ENCODE measurements around the gene ADAMTS17.
"Not testable (repeated sequence)": the region's sequence is repeated elsewhere in the genome, so short reads cannot be mapped to it uniquely, and the experiment has no call there.

ADAMTS17 gene

GRCh38 chr15:100339999-100340398, 1.8 kb downstream of the ADAMTS17 start:
- DNase-seq = no peak

- not testable (repeated sequence) for DNase-seq
Measured at GRCh38 chr15:100339451-100339850, 2.3 kb downstream of the ADAMTS17 start.

- no peak for DNase-seq
Measured at GRCh38 chr15:100338971-100339444, 2.8 kb downstream of the ADAMTS17 start.

DNA sequence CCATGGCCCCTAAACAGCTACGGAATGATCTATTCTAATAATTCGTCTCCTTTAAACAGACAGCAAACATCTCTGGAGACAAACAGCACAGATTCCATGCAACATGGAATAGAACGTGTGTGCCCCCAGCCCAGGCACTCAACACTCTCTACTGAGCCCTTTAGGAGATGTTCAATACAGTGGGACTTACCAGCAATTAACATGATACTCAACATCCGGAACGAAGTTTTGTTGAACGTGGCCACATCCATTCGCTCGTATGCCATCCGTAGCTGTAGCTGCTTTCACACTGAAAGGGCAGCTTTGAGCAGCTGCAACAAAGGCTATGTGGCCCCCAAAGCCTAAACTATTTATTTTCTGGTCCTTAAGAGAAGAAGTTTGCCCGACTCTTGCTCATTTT, 3.5 kb downstream of the ADAMTS17 start:
- DNase-seq = no peak

DNA sequence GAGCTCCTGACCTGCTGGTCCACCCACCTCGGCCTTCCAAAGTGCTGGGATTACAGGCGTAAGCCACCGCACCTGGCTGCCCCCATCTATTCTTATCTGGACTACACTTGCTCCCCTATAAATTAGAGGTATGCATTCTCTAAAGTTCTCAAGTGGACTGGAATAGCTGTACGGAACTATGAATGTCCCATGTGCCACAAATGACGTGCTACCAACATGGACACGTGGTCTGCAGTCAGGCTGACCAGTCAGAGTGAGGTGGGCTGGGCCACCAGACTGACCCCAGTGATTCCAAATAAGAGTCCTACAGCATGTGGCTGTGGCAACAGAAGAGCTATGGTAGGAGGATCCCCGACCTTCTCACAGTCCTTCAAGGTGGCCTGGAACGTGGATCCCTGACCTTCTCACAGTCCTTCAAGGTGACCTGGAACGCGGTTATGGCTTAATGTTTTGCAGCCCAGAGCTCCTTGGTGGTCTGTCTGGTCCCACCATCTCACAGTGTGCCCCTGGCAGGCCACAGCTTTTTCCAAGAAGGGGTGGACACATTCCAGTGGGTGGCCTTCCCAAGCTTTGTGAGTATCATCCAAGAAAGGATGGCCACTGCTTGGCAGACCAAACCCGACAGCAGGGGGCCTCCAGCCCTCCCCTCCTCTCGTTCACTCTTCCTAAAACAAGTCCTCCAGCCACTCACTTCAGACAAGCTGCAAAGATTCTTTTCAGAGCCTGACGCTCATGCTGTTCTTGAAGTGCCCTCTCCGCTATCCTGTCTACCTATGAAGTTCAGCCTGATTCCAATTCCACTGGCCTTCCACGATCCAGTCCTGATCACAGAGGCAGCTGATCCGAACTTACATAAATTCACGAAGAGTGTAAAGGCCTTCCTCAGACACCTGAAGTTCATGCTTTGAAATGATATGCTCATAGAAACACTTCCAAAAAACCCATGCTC, 4.4 kb downstream of the ADAMTS17 start:
- DNase-seq = no peak

- DNase-seq = no peak
Measured at GRCh38 chr15:100336061-100336460, 5.7 kb downstream of the ADAMTS17 start.

DNA sequence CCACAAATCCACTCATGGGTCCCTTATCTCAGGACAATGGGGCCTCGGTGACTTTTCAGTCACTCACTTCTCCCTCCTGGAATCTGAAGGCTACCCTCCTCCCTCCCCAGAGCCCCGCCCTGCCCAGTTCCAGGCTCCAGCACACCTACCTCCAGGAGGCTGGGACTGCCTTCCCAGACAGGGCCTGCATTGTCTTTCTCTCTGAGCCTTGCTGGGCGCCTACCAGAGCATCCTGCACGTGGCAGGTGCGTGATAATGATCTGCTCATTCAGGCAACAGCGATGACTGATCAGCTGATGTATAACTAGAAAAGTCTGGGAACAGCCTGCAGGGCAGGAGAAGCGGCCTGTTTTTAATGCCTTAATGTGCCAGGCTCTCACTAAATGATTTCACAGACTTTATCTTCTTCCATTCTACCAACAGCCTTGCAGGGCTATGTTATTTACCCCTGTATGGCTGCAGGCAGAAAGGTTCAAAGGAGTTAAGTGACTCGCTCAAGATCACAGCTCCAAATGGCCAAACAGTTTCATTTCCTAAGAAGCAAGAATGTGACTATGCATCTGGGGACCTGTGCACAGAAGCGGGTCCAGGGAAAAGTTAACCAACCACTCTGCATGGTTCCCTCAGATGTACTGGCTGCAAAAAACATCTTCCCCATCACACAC, 6.3 kb downstream of the ADAMTS17 start:
- DNase-seq = no peak

DNA sequence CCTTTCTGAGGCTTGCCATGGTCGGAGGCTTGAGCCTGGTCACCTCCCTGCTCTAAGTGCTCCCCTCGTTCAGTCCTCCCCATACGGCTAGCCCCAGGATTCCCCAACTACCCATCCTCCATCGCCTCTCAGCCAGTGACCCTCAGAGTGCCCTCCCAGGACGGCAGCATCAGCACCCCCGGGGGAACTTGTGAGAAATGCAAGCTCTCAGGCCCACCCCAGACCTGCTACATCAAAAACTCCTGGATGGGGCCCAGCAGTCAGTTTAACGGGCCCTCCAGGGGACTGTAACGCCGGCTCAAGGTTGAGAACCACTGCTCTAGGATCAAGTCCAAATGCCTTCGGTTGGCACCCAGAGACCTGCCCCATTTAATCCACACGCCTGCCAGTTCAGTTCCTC, 6.9 kb downstream of the ADAMTS17 start:
- DNase-seq = no peak

GRCh38 chr15:100334456-100334855, 7.3 kb downstream of the ADAMTS17 start:
- no peak for DNase-seq

DNA sequence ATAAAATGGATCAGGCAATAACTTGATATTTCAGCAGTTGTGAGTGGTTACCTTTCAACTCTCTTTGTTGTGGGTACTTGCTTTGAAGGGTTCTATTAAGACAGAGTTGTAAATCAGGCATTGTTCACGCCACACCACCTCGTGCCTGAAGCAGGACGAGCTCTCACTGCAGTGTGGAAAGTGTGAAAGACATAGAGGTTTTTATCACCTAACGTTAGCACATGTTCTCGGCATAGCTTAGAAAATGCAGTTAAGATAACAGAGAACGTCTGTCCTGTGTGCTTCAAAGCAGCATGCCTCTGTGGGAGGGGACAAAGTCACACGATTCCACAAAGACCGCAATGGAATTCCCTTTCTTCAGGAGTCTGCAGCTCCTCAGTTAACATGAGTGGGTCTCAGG, 7.8 kb downstream of the ADAMTS17 start:
- no peak for DNase-seq

DNA sequence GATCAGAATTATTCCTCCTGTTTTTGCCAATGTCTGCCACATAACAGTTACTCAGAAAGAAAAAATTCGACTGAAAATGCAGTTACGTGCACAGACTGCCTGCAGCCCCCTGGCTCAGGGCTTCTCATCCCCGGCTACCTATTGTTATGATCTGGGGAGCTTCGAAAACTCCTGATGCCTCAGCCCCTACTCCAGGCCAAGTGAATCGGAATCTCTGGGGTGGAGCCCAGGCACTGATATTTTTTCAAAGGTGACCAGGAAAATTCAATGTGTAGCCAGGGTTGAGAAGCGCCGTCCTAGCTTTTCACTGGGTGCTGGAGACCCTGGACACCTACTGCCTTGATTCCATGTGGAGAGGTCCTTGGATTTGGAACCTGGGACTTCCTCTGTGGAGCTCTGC, 8.5 kb downstream of the ADAMTS17 start:
- no peak for DNase-seq

GRCh38 chr15:100332721-100333120, 9.1 kb downstream of the ADAMTS17 start:
- no peak for DNase-seq

- DNase-seq = no peak
Measured at GRCh38 chr15:100332231-100332630, 9.5 kb downstream of the ADAMTS17 start.

DNA sequence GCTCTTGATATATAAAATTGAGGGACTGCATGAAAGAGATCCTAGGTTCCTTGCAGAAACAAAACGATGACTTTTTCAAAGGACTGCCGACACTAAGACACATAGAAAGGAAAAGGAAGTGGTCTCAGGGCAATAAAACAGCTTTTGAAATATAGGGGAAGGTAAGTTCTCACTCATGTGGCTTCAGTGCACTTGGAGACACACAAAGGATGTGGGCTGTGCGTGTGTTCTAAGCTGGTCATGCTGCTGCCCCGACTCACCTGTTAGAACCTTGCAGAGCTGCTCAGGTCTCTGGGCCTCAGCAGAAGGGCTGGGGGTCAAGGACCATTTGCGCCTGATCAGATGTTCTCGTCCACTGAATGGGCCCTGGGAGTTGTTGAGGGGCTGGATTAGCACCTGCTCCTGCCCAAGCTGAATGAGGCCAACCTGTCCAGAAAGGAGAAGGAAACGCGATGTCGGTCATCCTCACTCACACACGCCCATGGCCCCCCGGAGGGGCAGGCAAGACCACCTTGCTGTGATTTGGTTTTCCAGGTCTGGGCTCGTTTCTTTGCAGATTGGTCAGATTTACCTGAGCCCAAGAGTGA, 11.1 kb downstream of the ADAMTS17 start:
- DNase-seq = no peak

GRCh38 chr15:100330221-100330620, 11.6 kb downstream of the ADAMTS17 start:
- no peak for DNase-seq

DNA sequence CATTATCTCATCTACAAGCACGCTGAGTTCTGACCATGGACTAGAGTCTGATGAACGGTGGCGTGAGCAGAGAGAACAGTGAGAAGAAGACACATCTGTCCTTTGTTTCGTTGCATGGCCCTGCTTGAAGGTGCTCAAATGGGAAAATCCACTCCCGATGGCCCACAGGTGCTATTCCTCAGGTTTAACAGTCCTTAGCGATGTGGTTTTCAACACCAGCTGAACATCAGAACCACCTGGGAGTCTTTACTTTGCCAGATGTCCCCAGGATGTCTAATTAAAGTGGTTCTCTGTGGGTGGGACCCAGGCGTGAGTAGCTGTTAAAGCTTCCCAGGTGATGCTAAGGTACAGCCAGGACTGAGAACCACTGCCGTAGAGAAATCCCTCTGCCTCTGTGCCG, 13.0 kb downstream of the ADAMTS17 start:
- no peak for DNase-seq

DNA sequence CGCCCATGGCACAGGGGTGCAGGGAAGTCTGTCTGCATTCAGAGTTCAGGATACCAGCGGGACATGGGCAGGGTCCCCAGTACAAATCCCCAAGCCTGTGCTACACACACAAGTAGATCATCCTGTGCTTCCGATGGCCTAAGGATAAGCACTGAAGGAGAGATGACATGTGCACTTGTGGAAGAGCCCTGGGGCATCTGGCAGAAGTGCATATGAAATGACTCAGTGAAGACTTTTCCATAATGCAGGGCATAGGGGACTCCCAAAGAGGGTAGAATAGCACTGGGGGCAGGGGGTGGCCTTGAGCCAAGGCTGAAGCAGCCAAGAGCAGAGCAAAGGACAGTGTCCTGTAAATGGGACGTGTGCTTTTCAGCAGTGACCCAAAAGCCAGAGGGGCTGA, 22.9 kb downstream of the ADAMTS17 start:
- DNase-seq = no peak

DNA sequence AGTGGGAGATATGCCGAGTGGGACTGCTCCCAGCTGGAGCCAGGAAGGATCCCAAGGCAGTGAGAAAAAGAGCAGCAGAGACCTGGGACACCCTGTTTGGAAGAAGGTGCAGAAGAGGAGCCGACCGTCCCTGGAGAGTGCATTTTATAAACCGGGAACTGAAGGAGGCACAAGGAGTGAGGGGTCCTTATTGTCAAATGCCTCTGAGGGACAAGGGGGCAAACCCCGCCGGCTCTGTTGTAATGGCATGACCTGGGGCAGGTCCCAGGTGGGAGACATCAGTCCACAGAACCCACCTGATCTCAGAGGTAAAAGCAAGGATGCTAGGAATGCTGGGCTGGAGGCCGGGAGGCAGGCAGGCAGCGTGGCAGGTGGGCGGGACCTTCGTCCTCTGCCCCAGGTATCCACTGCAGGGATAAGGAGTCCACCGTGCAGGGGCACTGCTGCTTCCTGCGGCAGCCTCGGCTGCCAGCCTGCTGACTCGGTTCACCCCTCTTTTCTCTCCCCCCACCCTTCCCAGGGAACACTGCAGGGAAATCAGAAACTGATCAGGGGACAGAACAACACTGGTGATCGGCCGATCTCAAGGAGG, 26.9 kb downstream of the ADAMTS17 start:
- DNase-seq = no peak

GRCh38 chr15:100311833-100312476, 29.8 kb downstream of the ADAMTS17 start:
- no peak for DNase-seq

DNA sequence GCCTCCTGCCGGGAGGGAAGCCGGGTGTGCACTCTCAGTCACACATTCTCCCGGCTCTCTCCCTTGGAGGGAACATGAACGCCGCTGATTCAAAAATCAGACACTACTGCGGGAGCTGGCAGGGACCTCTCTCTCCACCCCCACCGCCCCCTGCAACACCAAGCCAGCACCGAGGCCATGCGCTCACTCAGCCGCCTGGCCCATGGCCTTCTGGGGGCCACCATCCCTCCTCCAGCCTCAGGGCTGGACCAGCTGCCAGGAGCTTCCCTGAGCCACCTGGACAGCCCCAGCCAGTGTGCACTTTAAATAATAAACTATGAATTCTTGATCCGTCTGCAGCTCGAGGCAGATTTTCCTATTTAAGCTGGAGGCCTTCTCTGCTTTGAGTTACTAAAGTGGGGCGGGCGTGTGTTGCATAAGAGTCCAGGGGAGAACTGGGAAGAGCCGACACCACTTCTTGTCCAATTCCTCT, 30.6 kb downstream of the ADAMTS17 start:
- DNase-seq = no peak

DNA sequence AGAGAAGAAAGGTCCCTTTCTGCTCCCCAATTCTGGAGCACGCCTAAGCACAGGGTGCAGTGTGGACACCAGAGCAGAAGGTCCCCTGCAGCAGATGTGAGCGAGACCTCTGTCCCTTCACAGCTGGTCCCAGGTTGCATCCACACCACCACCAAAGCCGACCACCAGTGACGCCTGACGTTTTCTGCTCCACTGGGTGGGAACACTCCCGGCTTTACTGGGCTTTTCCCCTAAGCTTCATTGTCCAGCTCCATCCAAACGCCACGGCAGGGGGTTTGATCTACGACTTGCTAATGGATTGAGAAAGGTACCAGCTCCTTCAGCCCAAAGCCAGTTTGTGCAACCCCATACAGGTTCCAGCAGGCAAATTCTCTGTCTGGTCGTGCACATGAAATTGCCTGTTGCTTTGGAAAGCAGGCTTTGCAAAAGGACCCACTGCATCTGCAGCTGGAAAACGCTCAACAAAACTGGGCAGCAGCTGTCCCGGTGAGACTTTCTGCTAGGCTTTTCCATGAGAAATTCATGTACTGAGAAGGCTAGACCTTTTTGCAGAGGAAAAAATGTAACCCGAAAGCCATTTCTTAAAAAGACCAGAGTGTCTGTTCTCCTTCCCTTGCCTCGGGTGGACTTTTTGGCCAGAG, 31.1 kb downstream of the ADAMTS17 start:
- no peak for DNase-seq

GRCh38 chr15:100310041-100310405, 31.8 kb downstream of the ADAMTS17 start:
- no peak for DNase-seq

Data from amniotic stem cell (primary cell).